ENCODE results near the gene ANO6. TPM values are rescaled to one million over a fixed set of nuclear protein-coding genes. Genes with fewer than 3 reads are reported as not detected.

ANO6 gene
- total RNA-seq, 4 donors from 2014 or later: 139 to 167 (median 155) TPM

GRCh38 chr12:45431126-45431525 lies 215.2 kb downstream of the ANO6 start:
- no peak for TF ChIP-seq CTCF (IDR thresholded peaks at IDR 0.05; ENCODE audit: low read depth)

GRCh38 chr12:45432710-45433109 lies 216.8 kb downstream of the ANO6 start:
- TF ChIP-seq CTCF (IDR thresholded peaks at IDR 0.05; ENCODE audit: low read depth): no peak

GRCh38 chr12:45433441-45433868 lies 217.6 kb downstream of the ANO6 start:
- no peak for TF ChIP-seq CTCF (IDR thresholded peaks at IDR 0.05; ENCODE audit: low read depth)

GRCh38 chr12:45434094-45434493 lies 218.2 kb downstream of the ANO6 start:
- no peak for TF ChIP-seq CTCF (IDR thresholded peaks at IDR 0.05; ENCODE audit: low read depth)

- TF ChIP-seq CTCF (IDR thresholded peaks at IDR 0.05; ENCODE audit: low read depth): no peak
Observed at GRCh38 chr12:45435945-45436710, 220.2 kb downstream of the ANO6 start.

GRCh38 chr12:45439039-45439438 lies 223.1 kb downstream of the ANO6 start:
- TF ChIP-seq CTCF (IDR thresholded peaks at IDR 0.05; ENCODE audit: low read depth): no peak

GRCh38 chr12:45446013-45446412 lies 230.1 kb downstream of the ANO6 start:
- no peak for TF ChIP-seq CTCF (IDR thresholded peaks at IDR 0.05; ENCODE audit: low read depth)

All from subcutaneous adipose tissue (tissue), 4 donors.